H1 (cell line): Measurements from ENCODE around the gene C1orf87. TPM values are rescaled to one million over a fixed set of nuclear protein-coding genes. Genes with fewer than 3 reads are reported as not detected.

Experiments
- CTCF ChIA-PET: fragments of 300-600 bp; sonication (Branson Sonifier 250); formaldehyde crosslinking; loops from one replicate; lab custom pipeline; 2021; ENCODE audit not compliant: partially characterized antibody; lab: Charles Lee
- POLR2A ChIA-PET: fragments of 300-600 bp; sonication (Branson Sonifier 250); formaldehyde crosslinking; loops from one replicate; lab custom pipeline; 2021; ENCODE audit warnings: inconsistent platforms; ENCODE audit not compliant: partially characterized antibody; lab: Charles Lee
- DNase-seq, 2 experiments: peaks; one replicate each; pipeline versions ENCODE4 v3.0.0 to v3.0.0-alpha.2; 2010 to 2022; ENCODE audit warnings: low spot score in 2 of 2, low read depth in 1 of 2, mixed read lengths in 1 of 2
- FAIRE-seq: peaks from 2 replicates; lab custom pipeline; 2011; peaks lifted over from hg19 to GRCh38; lab: Jason Lieb, UNC
- H2AFZ ChIP-seq: 2 replicates; pipeline ENCODE4 v1.8.1; 2012; ENCODE audit warnings: low read length, inconsistent platforms
- H2AK5ac ChIP-seq: 2 replicates; pipeline ENCODE4 v1.6.1; 2013; ENCODE audit warnings: low read depth, low read length
- H2BK120ac ChIP-seq: replicated peaks from 2 replicates; pipeline ENCODE3; 2013; ENCODE audit warnings: low read depth, low read length, inconsistent platforms
- H2BK12ac ChIP-seq: 2 replicates; pipeline ENCODE4 v1.6.1; 2013; ENCODE audit warnings: low read depth, low read length
- H2BK15ac ChIP-seq: 2 replicates; pipeline ENCODE4 v1.6.1; 2013; ENCODE audit warnings: low read length
- H2BK20ac ChIP-seq: 2 replicates; pipeline ENCODE4 v1.6.1; 2013; ENCODE audit warnings: low read length
- H2BK5ac ChIP-seq: 2 replicates; pipeline ENCODE4 v1.6.1; 2013; ENCODE audit warnings: low read depth, low read length
- H3K14ac ChIP-seq: 2 replicates; pipeline ENCODE4 v1.6.1; 2013; ENCODE audit warnings: inconsistent platforms; ENCODE audit not compliant: insufficient read length
- H3K18ac ChIP-seq: 2 replicates; pipeline ENCODE4 v1.6.1; 2013; ENCODE audit warnings: low read length; ENCODE audit errors: extremely low read depth
- H3K23ac ChIP-seq: 2 replicates; pipeline ENCODE4 v1.6.1; 2013; ENCODE audit warnings: inconsistent platforms; ENCODE audit not compliant: insufficient read length
- H3K23me2 ChIP-seq: 2 replicates; pipeline ENCODE4 v1.6.1; 2013; ENCODE audit warnings: low read depth, low read length
- H3K27ac ChIP-seq: 2 replicates; pipeline ENCODE4 v1.6.1; 2011; ENCODE audit warnings: low read depth, low read length, inconsistent platforms
- H3K27me3 ChIP-seq, 4 experiments: replicated peaks in 1 of 4; 1 replicate in 1 of 4; 2 replicates in 3 of 4; pipeline versions ENCODE4 v1.6.1 to v1.8.1; 2011 to 2013; ENCODE audit warnings: low read length in 3 of 4, mild to moderate bottlenecking in 3 of 4, inconsistent platforms in 2 of 4, mixed read lengths in 2 of 4, moderate library complexity in 1 of 4; ENCODE audit not compliant: control insufficient read depth in 3 of 4, insufficient read depth in 3 of 4; ENCODE audit errors: extremely low read depth in 1 of 4
- H3K36me3 ChIP-seq, 4 experiments: 2 replicates each; pipeline versions ENCODE4 v1.6.1 to v1.8.1; 2011 to 2013; ENCODE audit warnings: mild to moderate bottlenecking in 4 of 4, low read length in 3 of 4, moderate library complexity in 2 of 4, control low read depth in 1 of 4, inconsistent platforms in 1 of 4; ENCODE audit not compliant: insufficient read depth in 4 of 4, control insufficient read depth in 2 of 4
- H3K4ac ChIP-seq: replicated peaks from 2 replicates; pipeline ENCODE3; 2013; ENCODE audit warnings: low read length, low read depth, mixed read lengths, inconsistent platforms; ENCODE audit not compliant: insufficient read length
- H3K4me1 ChIP-seq, 4 experiments: replicated peaks in 1 of 4; 1 replicate in 1 of 4; 2 replicates in 3 of 4; pipeline versions ENCODE4 v1.6.1 to v1.8.1; 2011 to 2013; ENCODE audit warnings: low read length in 3 of 4, inconsistent platforms in 2 of 4, mixed read lengths in 1 of 4; ENCODE audit not compliant: insufficient read depth in 4 of 4, control insufficient read depth in 3 of 4
- H3K4me2 ChIP-seq, 2 experiments: 2 replicates each; pipeline versions ENCODE4 v1.6.1 to v1.8.1; 2011 to 2013; ENCODE audit warnings: low read depth in 2 of 2, low read length in 2 of 2, control low read depth in 1 of 2, inconsistent platforms in 1 of 2, mild to moderate bottlenecking in 1 of 2; ENCODE audit not compliant: insufficient read depth in 1 of 2
- H3K4me3 ChIP-seq, 4 experiments: fragments of 200-600, 300-600 bp in 1 of 4; sonication (generic), shearing (Covaris generic), sonication (Bioruptor Twin) in 1 of 4; 2 replicates each; pipeline versions ENCODE4 v1.5.1 to v1.8.1; 2011 to 2016; ENCODE audit warnings: low read length in 4 of 4, low read depth in 3 of 4, control low read depth in 2 of 4, inconsistent platforms in 2 of 4, mild to moderate bottlenecking in 2 of 4, mixed read lengths in 1 of 4, moderate library complexity in 1 of 4; ENCODE audit not compliant: insufficient read depth in 2 of 4; ENCODE audit errors: extremely low read depth in 1 of 4
- H3K56ac ChIP-seq: replicated peaks from 2 replicates; pipeline ENCODE3; 2013; ENCODE audit warnings: low read depth, mild to moderate bottlenecking, mixed read lengths, low read length, inconsistent platforms; ENCODE audit not compliant: insufficient read length
- H3K79me1 ChIP-seq: 2 replicates; pipeline ENCODE4 v1.6.1; 2013; ENCODE audit warnings: low read depth, low read length, control low read depth
- H3K79me2 ChIP-seq, 2 experiments: 2 replicates each; pipeline versions ENCODE4 v1.6.1 to v1.8.1; 2012 to 2013; ENCODE audit warnings: low read length in 2 of 2, mild to moderate bottlenecking in 2 of 2, inconsistent platforms in 1 of 2; ENCODE audit not compliant: insufficient read depth in 2 of 2, control insufficient read depth in 1 of 2
- H3K9ac ChIP-seq, 4 experiments: replicated peaks in 1 of 4; 1 replicate in 1 of 4; 2 replicates in 3 of 4; pipeline versions ENCODE4 v1.6.1 to v1.8.1; 2011 to 2013; ENCODE audit warnings: low read depth in 3 of 4, low read length in 3 of 4, control low read depth in 2 of 4, mild to moderate bottlenecking in 2 of 4, moderate library complexity in 2 of 4, inconsistent platforms in 1 of 4; ENCODE audit errors: extremely low read depth in 1 of 4
- H3K9me3 ChIP-seq, 2 experiments: 2 replicates each; pipeline versions ENCODE4 v1.6.1 to v1.8.1; 2012 to 2013; ENCODE audit warnings: mild to moderate bottlenecking in 2 of 2, moderate library complexity in 2 of 2, control low read depth in 1 of 2, inconsistent platforms in 1 of 2, low read depth in 1 of 2, low read length in 1 of 2, mixed read lengths in 1 of 2; ENCODE audit not compliant: insufficient read depth in 2 of 2
- H4K20me1 ChIP-seq, 2 experiments: replicated peaks in 1 of 2; 2 replicates each; pipeline versions ENCODE3 to v1.8.1; 2011 to 2013; ENCODE audit warnings: inconsistent platforms in 2 of 2, low read length in 2 of 2, mild to moderate bottlenecking in 1 of 2; ENCODE audit not compliant: insufficient read depth in 2 of 2, control insufficient read depth in 1 of 2
- H4K5ac ChIP-seq: 2 replicates; pipeline ENCODE4 v1.6.1; 2013; ENCODE audit warnings: low read length, low read depth, mixed read lengths, inconsistent platforms; ENCODE audit not compliant: insufficient read length
- H4K8ac ChIP-seq: 2 replicates; pipeline ENCODE4 v1.8.0; 2013; ENCODE audit warnings: mild to moderate bottlenecking, moderate library complexity, low read length, inconsistent platforms; ENCODE audit not compliant: insufficient read depth; ENCODE audit errors: extremely low read depth
- H4K91ac ChIP-seq: replicated peaks from 2 replicates; pipeline ENCODE3; 2013; ENCODE audit warnings: low read length, mixed read lengths, inconsistent platforms; ENCODE audit not compliant: insufficient read length
- CEBPB ChIP-seq: IDR thresholded peaks from 2 replicates; pipeline ENCODE4 v1.6.1; 2012; ENCODE audit warnings: low read depth, low read length
- FOSL1 ChIP-seq: IDR thresholded peaks from 2 replicates; pipeline ENCODE4 v1.6.1; 2011; ENCODE audit warnings: mild to moderate bottlenecking, low read depth, low read length, moderate library complexity; ENCODE audit not compliant: insufficient read depth
- WGBS, 2 experiments: shearing (Covaris generic) in 1 of 2; methylation state at CpG; one replicate each; pipeline versions ENCODE4 v1.1.6 to v1.1.7; 2013 to 2015; ENCODE audit warnings: low lambda C conversion rate in 2 of 2, mixed read lengths in 2 of 2, inconsistent platforms in 1 of 2, low coverage in 1 of 2, missing lambda C conversion rate in 1 of 2; ENCODE audit not compliant: insufficient replicate concordance in 2 of 2, insufficient coverage in 1 of 2, insufficient read length in 1 of 2; ENCODE audit errors: extremely low coverage in 1 of 2, missing lambda C conversion rate in 1 of 2; 5-methylcytosine and 5-hydroxymethylcytosine counted together
- polyA plus RNA-seq, 7 experiments: library from polyadenylated mRNA; depleted of rRNA in 3 of 7; stranded (reverse) in 5 of 7; unstranded in 2 of 7; fragments of >200 nt in 5 of 7; fragments of 200-250 nt in 2 of 7; gene quantifications; 1 replicate in 5 of 7; 2 replicates in 1 of 7; 4 replicates in 1 of 7; pipeline versions ENCODE4 v1.2.1 to v1.2.3, GENCODE V29; 2011 to 2013; ENCODE audit warnings: missing spikeins in 2 of 7, mixed read lengths in 2 of 7
- total RNA-seq: library from RNA; stranded (reverse); fragmentation: NEBNext Ultra II Directional; extraction: Animal tissue kit (Norgen Biotek cat#: 25700); gene quantifications from 2 replicates; pipeline ENCODE4 v1.2.1, GENCODE V29; 2021

C1orf87 gene
- total and polyA plus RNA-seq, 2 of the 8 experiments (the other 6 are each of a cell fraction or from before 2014, with no cell fraction given) = 0.41 TPM; not detected in 1

DNA sequence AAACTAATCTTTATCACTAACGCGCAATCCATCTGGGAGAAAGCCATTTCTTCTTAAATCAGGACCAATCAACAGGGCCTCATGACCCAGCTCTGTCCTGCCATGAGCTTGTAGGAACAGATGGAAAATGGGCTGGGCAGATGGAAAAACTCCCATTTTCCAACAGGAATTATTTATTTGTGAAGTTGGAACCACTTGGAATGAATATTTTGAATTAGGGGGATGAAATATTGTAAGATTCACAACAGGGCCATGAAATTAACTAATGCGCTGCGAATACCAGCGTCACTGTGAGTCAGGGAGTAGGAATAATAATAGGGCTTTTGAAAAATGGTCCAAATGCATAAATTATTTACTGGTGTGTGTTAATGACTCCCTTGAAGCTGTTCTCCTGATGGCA, 93.9 kb downstream of the C1orf87 start:
- Histone ChIP-seq H2BK120ac (no peak overlapping the region), H3K27ac (no peak overlapping the region), H2BK15ac (no peak overlapping the region), H3K23me2 (no peaks in the 10 kb centered on the region), H3K9ac (no peak overlapping the region), H2AK5ac (no peak overlapping the region), H3K4me1 (no peaks in the 10 kb centered on the region), H3K4me2 (no peak overlapping the region), H3K79me1 (no peaks in the 10 kb centered on the region), H3K18ac (no peak overlapping the region), H3K4ac (no peak overlapping the region), H3K27me3 (no peaks in the 10 kb centered on the region; a peak in 1 of 7 replicates), H4K5ac (no peak overlapping the region), H3K79me2 (no peaks in the 10 kb centered on the region), H3K23ac (no peak overlapping the region), H3K9me3 (no peaks in the 10 kb centered on the region), H3K14ac (no peak overlapping the region), H2BK12ac (no peak overlapping the region), H3K56ac (no peak overlapping the region), H4K20me1 (no peaks in the 10 kb centered on the region), H2AFZ (no peak overlapping the region), H3K4me3 (no peak overlapping the region)
- FAIRE-seq = no peak
- 90% methylated on average over 5 of the region's 5 CpGs; no CpG with 5 or more reads in 1 of the 2 experiments for WGBS, 2 experiments
- POLR2A ChIA-PET = no interaction called here
- no peak for DNase-seq
- TF ChIP-seq CEBPB (no peak), FOSL1 (no peak)
- TF ChIP-seq, all 59 proteins: peak for 0
- Histone ChIP-seq H2BK20ac (no peak overlapping the region), H4K8ac (no peak overlapping the region), H3K36me3 (0 out of 8 replicates have a peak, but pooled peaks cover 0 to 2% (median 0%) of the 10 kb centered on the region in 4 experiments), H4K91ac (no peak overlapping the region), H2BK5ac (no peak overlapping the region)
- CTCF ChIA-PET = interaction anchor here (0.8 to 5.5 kb wide), 10 partner anchors 9 to 786 kb away, joined by 3 to 33 read pairs (median 4); no protein-coding TSS in a partner anchor
